Breast epithelium (tissue), 3 donors: ENCODE data around the gene PLXNA2.

ENCODE experiments used
- POLR2A ChIP-seq: fragments of 450-650 bp; IDR thresholded peaks from one replicate; pipeline ENCODE4 v1.6.1; 2016; ENCODE audit warnings: antibody characterized with exemption, mild to moderate bottlenecking, moderate library complexity
- TF ChIP-seq, protein P1 (sequence below), 3 donors: fragments of 450-650 bp; IDR thresholded peaks; one replicate each; pipeline ENCODE4 v1.5.1; 2016 to 2017; ENCODE audit warnings: antibody characterized with exemption in 3 of 3, mild to moderate bottlenecking in 3 of 3, moderate library complexity in 3 of 3

- no peak for TF ChIP-seq POLR2A
- TF ChIP-seq, protein P1, sequence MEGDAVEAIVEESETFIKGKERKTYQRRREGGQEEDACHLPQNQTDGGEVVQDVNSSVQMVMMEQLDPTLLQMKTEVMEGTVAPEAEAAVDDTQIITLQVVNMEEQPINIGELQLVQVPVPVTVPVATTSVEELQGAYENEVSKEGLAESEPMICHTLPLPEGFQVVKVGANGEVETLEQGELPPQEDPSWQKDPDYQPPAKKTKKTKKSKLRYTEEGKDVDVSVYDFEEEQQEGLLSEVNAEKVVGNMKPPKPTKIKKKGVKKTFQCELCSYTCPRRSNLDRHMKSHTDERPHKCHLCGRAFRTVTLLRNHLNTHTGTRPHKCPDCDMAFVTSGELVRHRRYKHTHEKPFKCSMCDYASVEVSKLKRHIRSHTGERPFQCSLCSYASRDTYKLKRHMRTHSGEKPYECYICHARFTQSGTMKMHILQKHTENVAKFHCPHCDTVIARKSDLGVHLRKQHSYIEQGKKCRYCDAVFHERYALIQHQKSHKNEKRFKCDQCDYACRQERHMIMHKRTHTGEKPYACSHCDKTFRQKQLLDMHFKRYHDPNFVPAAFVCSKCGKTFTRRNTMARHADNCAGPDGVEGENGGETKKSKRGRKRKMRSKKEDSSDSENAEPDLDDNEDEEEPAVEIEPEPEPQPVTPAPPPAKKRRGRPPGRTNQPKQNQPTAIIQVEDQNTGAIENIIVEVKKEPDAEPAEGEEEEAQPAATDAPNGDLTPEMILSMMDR (IDR thresholded peaks at IDR 0.05), result no peak
Observed at GRCh38 chr1:208036918-208037766, 207.0 kb downstream of the PLXNA2 start.
